Uterus (tissue), 2 donors: ENCODE data around the gene TBX3.

Source experiments
- POLR2A ChIP-seq, 2 donors: fragments of 450-650 bp; IDR thresholded peaks; one replicate each; pipeline ENCODE4 v1.6.1; 2016; ENCODE audit warnings: antibody characterized with exemption in 2 of 2, mild to moderate bottlenecking in 1 of 2, moderate library complexity in 1 of 2
- TF ChIP-seq, protein P1 (sequence below), 4 experiments: fragments of 200-600 bp in 2 of 4; fragments of 450-650 bp in 2 of 4; sonication (generic) in 2 of 4; IDR thresholded peaks; one replicate each; pipeline ENCODE4 v1.5.1; 2016 to 2019; ENCODE audit warnings: antibody characterized with exemption in 4 of 4, mild to moderate bottlenecking in 2 of 4, moderate library complexity in 1 of 4

DNA sequence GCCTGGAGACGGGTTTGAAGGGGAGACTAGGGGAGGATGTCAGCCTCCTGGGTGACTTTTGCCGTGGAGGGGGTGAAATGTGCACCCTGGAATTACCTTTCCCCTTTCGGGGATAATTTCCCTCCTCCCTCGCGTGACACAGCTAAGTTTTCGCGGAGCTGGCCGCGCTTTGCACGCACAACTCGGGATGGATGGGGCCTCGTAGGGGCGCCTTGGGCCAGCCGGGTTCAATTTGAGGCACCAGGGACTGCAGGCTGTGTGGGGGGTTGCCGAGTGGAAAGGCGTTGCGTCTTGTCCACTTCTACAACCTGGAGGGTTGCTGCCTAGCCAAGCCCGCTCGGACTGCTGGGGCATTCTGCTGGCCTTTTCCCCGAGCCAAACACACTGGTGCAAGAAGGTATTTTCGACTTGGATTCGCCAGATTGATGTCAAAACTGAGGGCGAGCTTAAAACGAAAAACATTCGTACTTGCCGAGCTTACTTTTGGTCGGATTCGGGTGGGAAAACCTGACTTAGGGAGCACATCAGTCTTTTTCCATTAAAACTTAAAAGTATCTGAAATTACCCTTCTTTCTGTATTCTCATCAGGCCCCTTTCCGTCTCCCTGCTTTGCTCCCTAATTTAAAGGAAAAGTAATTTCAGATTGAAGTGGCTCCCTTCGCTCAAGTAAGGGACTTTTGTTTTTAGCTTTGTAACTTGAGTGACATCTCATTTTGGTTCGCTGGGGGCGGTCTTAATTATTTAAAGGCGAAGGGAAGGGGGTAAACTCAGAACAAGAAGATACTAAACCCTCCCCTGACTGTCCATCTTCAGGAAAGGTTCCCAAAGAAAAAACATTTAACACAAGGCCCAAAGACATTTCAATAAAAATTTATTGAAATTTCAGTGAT is 14.3 kb downstream of the TBX3 start:
- no peak for TF ChIP-seq POLR2A (IDR thresholded peaks at IDR 0.05)
- TF ChIP-seq, protein P1, sequence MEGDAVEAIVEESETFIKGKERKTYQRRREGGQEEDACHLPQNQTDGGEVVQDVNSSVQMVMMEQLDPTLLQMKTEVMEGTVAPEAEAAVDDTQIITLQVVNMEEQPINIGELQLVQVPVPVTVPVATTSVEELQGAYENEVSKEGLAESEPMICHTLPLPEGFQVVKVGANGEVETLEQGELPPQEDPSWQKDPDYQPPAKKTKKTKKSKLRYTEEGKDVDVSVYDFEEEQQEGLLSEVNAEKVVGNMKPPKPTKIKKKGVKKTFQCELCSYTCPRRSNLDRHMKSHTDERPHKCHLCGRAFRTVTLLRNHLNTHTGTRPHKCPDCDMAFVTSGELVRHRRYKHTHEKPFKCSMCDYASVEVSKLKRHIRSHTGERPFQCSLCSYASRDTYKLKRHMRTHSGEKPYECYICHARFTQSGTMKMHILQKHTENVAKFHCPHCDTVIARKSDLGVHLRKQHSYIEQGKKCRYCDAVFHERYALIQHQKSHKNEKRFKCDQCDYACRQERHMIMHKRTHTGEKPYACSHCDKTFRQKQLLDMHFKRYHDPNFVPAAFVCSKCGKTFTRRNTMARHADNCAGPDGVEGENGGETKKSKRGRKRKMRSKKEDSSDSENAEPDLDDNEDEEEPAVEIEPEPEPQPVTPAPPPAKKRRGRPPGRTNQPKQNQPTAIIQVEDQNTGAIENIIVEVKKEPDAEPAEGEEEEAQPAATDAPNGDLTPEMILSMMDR (IDR thresholded peaks at IDR 0.05): no peak
